Measurements from ENCODE around the gene ZNF497. TPM values are rescaled to one million over a fixed set of nuclear protein-coding genes. Genes with fewer than 3 reads are reported as not detected.
A peak's percentile ranks its signal among the peaks of the same experiment; 100 is the strongest.

The ZNF497 gene
- total and polyA plus RNA-seq, 2 of the 13 experiments (the other 11 are each of a cell fraction or from before 2014, with no cell fraction given), result 1.5 to 1.9 TPM

DNA sequence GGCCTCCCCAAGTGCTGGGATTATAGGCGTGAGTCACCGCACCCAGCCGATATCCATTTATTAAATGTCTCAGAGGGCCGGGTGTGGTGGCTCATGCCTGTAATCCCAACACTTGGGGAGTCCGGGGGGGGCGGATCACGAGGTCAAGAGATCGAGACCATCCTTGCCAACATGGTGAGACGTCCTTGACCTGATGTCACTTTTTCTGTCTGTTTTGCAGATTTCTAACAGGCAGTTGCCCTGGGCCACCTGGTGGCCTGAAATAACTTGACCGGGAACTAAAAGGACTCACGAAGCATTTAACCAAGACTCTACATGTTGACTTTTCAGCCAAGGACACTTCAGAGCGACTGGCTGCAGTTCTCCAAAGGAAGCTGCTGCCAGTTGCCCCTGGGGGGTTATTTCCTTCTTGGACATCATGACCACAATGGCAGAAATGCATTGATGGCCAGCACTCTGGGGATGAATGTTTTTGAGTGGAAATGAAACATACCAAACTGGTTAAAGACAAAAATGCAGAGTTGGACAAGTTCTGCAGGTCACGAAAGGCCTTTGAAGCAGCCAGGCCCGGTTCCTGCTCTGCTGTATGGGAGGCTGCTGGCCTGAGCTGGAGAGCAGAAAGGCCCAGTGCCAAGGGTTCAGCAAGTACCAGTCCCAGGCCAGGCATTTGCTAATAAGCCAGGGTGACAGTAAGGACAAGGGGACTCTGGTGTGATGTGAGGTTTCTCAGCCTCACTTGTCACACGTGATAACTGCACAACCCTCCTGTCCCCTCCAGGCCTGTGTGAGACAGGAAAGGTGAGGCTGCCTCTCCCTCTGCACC, 10.0 kb upstream of the ZNF497 start (continued):
- TF ChIP-seq, protein P1, sequence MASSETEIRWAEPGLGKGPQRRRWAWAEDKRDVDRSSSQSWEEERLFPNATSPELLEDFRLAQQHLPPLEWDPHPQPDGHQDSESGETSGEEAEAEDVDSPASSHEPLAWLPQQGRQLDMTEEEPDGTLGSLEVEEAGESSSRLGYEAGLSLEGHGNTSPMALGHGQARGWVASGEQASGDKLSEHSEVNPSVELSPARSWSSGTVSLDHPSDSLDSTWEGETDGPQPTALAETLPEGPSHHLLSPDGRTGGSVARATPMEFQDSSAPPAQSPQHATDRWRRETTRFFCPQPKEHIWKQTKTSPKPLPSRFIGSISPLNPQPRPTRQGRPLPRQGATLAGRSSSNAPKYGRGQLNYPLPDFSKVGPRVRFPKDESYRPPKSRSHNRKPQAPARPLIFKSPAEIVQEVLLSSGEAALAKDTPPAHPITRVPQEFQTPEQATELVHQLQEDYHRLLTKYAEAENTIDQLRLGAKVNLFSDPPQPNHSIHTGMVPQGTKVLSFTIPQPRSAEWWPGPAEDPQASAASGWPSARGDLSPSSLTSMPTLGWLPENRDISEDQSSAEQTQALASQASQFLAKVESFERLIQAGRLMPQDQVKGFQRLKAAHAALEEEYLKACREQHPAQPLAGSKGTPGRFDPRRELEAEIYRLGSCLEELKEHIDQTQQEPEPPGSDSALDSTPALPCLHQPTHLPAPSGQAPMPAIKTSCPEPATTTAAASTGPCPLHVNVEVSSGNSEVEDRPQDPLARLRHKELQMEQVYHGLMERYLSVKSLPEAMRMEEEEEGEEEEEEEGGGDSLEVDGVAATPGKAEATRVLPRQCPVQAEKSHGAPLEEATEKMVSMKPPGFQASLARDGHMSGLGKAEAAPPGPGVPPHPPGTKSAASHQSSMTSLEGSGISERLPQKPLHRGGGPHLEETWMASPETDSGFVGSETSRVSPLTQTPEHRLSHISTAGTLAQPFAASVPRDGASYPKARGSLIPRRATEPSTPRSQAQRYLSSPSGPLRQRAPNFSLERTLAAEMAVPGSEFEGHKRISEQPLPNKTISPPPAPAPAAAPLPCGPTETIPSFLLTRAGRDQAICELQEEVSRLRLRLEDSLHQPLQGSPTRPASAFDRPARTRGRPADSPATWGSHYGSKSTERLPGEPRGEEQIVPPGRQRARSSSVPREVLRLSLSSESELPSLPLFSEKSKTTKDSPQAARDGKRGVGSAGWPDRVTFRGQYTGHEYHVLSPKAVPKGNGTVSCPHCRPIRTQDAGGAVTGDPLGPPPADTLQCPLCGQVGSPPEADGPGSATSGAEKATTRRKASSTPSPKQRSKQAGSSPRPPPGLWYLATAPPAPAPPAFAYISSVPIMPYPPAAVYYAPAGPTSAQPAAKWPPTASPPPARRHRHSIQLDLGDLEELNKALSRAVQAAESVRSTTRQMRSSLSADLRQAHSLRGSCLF (CRISPR knock-in tag; IDR thresholded peaks at IDR 0.05; ENCODE audit: borderline replicate concordance), result no peak
- TF ChIP-seq THAP11 (CRISPR knock-in tag; IDR thresholded peaks at IDR 0.05) (0 out of 2 replicates have a peak, but pooled peaks have one; percentile 23), RAD21 (CRISPR knock-in tag; IDR thresholded peaks at IDR 0.05) (0 out of 2 replicates have a peak, but pooled peaks have one; percentile 25), NR2C2 (CRISPR knock-in tag; IDR thresholded peaks at IDR 0.05; ENCODE audit: borderline replicate concordance) (peak; percentile 20; the same call in 1 of the 2 replicates), SMC3 (IDR thresholded peaks at IDR 0.05; ENCODE audit: low read length) (peak; percentile 63), ONECUT2 (CRISPR knock-in tag; IDR thresholded peaks at IDR 0.05) (no peak), ZFP36L1 (CRISPR knock-in tag; IDR thresholded peaks at IDR 0.05) (no peak), KDM3A (CRISPR knock-in tag; IDR thresholded peaks at IDR 0.05; ENCODE audit: low read depth) (no peak), FOXA1 (IDR thresholded peaks at IDR 0.05) (no peak), FOXA1 (CRISPR knock-in tag; IDR thresholded peaks at IDR 0.05) (peak; percentile 52), ZBTB8A (CRISPR knock-in tag; IDR thresholded peaks at IDR 0.05; ENCODE audit: borderline replicate concordance, low read depth) (no peak), BORCS8-MEF2B (CRISPR knock-in tag; IDR thresholded peaks at IDR 0.05) (no peak), NCOA2 (CRISPR knock-in tag; IDR thresholded peaks at IDR 0.05) (no peak), ZNF335 (CRISPR knock-in tag; IDR thresholded peaks at IDR 0.05) (0 out of 2 replicates have a peak, but pooled peaks have one; percentile 47)
- TF ChIP-seq, protein P2, sequence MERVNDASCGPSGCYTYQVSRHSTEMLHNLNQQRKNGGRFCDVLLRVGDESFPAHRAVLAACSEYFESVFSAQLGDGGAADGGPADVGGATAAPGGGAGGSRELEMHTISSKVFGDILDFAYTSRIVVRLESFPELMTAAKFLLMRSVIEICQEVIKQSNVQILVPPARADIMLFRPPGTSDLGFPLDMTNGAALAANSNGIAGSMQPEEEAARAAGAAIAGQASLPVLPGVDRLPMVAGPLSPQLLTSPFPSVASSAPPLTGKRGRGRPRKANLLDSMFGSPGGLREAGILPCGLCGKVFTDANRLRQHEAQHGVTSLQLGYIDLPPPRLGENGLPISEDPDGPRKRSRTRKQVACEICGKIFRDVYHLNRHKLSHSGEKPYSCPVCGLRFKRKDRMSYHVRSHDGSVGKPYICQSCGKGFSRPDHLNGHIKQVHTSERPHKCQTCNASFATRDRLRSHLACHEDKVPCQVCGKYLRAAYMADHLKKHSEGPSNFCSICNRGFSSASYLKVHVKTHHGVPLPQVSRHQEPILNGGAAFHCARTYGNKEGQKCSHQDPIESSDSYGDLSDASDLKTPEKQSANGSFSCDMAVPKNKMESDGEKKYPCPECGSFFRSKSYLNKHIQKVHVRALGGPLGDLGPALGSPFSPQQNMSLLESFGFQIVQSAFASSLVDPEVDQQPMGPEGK (CRISPR knock-in tag; IDR thresholded peaks at IDR 0.05), result peak; percentile 67
- TF ChIP-seq, protein P3, sequence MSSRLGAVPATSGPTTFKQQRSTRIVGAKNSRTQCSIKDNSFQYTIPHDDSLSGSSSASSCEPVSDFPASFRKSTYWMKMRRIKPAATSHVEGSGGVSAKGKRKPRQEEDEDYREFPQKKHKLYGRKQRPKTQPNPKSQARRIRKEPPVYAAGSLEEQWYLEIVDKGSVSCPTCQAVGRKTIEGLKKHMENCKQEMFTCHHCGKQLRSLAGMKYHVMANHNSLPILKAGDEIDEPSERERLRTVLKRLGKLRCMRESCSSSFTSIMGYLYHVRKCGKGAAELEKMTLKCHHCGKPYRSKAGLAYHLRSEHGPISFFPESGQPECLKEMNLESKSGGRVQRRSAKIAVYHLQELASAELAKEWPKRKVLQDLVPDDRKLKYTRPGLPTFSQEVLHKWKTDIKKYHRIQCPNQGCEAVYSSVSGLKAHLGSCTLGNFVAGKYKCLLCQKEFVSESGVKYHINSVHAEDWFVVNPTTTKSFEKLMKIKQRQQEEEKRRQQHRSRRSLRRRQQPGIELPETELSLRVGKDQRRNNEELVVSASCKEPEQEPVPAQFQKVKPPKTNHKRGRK (CRISPR knock-in tag; IDR thresholded peaks at IDR 0.05), result no peak
- TF ChIP-seq, protein P4, sequence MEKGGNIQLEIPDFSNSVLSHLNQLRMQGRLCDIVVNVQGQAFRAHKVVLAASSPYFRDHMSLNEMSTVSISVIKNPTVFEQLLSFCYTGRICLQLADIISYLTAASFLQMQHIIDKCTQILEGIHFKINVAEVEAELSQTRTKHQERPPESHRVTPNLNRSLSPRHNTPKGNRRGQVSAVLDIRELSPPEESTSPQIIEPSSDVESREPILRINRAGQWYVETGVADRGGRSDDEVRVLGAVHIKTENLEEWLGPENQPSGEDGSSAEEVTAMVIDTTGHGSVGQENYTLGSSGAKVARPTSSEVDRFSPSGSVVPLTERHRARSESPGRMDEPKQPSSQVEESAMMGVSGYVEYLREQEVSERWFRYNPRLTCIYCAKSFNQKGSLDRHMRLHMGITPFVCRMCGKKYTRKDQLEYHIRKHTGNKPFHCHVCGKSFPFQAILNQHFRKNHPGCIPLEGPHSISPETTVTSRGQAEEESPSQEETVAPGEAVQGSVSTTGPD (CRISPR knock-in tag; IDR thresholded peaks at IDR 0.05), result peak; percentile 55; the same call in 1 of the 2 replicates
